IMR-90 (cell line): ENCODE data around the gene TJP3. TPM values are rescaled to one million over a fixed set of nuclear protein-coding genes. Genes with fewer than 3 reads are reported as not detected.

Experiments
- ATAC-seq: fragments of 200-7000 bp; cut with Tn5 transposase; 2 replicates; pipeline ENCODE4 v1.9.1; 2020; ENCODE audit warnings: low read depth, mild to moderate bottlenecking, moderate library complexity
- BruUV-seq: library from RNA; stranded (reverse); fragments of 400-500 nt; replicated peaks from 2 replicates; lab custom pipeline; 2021; lab: Mats Ljungman, UMichigan
- CTCF ChIA-PET: fragments of 300-600 bp; formaldehyde crosslinking; extraction: SDS; loops from one replicate; lab custom pipeline; 2021; ENCODE audit warnings: antibody characterized with exemption; lab: Yijun Ruan, JAX
- POLR2A ChIA-PET: fragments of 300-600 bp; sonication (Branson Sonifier 250); formaldehyde crosslinking; loops from one replicate; lab custom pipeline; 2022; ENCODE audit warnings: antibody characterized with exemption; ENCODE audit not compliant: unreplicated experiment; lab: Charles Lee
- DNase-seq: peaks from one replicate; pipeline ENCODE4 v3.0.0; 2013
- H2AFZ ChIP-seq: replicated peaks from 2 replicates; pipeline ENCODE3; 2013; ENCODE audit warnings: low read length, mild to moderate bottlenecking; ENCODE audit not compliant: poor library complexity
- H2AK5ac ChIP-seq: 2 replicates; pipeline ENCODE4 v1.6.1; 2013; ENCODE audit warnings: low read depth, low read length, inconsistent platforms
- H2AK9ac ChIP-seq: replicated peaks from 2 replicates; pipeline ENCODE3; 2013; ENCODE audit warnings: mild to moderate bottlenecking, low read depth, low read length, moderate library complexity; ENCODE audit not compliant: poor library complexity
- H2BK120ac ChIP-seq: 2 replicates; pipeline ENCODE4 v1.6.1; 2013; ENCODE audit warnings: low read depth, low read length, inconsistent platforms
- H2BK15ac ChIP-seq: 3 replicates; pipeline ENCODE4 v1.6.1; 2013; ENCODE audit warnings: low read depth, low read length, inconsistent platforms
- H2BK20ac ChIP-seq: 2 replicates; pipeline ENCODE4 v1.6.1; 2013; ENCODE audit warnings: low read depth, mild to moderate bottlenecking, inconsistent platforms, low read length, moderate library complexity
- H2BK5ac ChIP-seq: 2 replicates; pipeline ENCODE4 v1.6.1; 2013; ENCODE audit warnings: mild to moderate bottlenecking, low read depth, low read length, inconsistent platforms; ENCODE audit not compliant: poor library complexity, severe bottlenecking
- H3K14ac ChIP-seq: replicated peaks from 2 replicates; pipeline ENCODE4 v1.6.1; 2013; ENCODE audit warnings: low read depth, low read length, inconsistent platforms
- H3K18ac ChIP-seq: 2 replicates; pipeline ENCODE4 v1.6.1; 2013; ENCODE audit warnings: low read depth, low read length, control low read depth
- H3K23ac ChIP-seq: 2 replicates; pipeline ENCODE4 v1.6.1; 2013; ENCODE audit warnings: low read depth, low read length, inconsistent platforms
- H3K27ac ChIP-seq: 2 replicates; pipeline ENCODE4 v1.5.1; 2013; ENCODE audit warnings: mild to moderate bottlenecking, control low read depth, low read length; ENCODE audit not compliant: insufficient read depth
- H3K27me3 ChIP-seq: 2 replicates; pipeline ENCODE4 v1.6.1; 2013; ENCODE audit warnings: low read length; ENCODE audit not compliant: control insufficient read depth, insufficient read depth
- H3K36me3 ChIP-seq: 2 replicates; pipeline ENCODE4 v1.6.1; 2013; ENCODE audit warnings: low read length, mixed read lengths; ENCODE audit not compliant: control insufficient read depth, insufficient read depth
- H3K4ac ChIP-seq: 2 replicates; pipeline ENCODE4 v1.6.1; 2013; ENCODE audit warnings: low read depth, low read length, inconsistent platforms
- H3K4me1 ChIP-seq: 2 replicates; pipeline ENCODE4 v1.6.1; 2013; ENCODE audit warnings: low read length, mixed read lengths; ENCODE audit not compliant: control insufficient read depth, insufficient read depth
- H3K4me2 ChIP-seq: 2 replicates; pipeline ENCODE4 v1.6.1; 2013; ENCODE audit warnings: low read depth, mild to moderate bottlenecking, control low read depth, low read length, moderate library complexity
- H3K4me3 ChIP-seq: 2 replicates; pipeline ENCODE4 v1.5.1; 2013; ENCODE audit warnings: low read depth, mild to moderate bottlenecking, control low read depth, low read length, moderate library complexity; ENCODE audit not compliant: insufficient read depth
- H3K56ac ChIP-seq: 2 replicates; pipeline ENCODE4 v1.6.1; 2013; ENCODE audit warnings: low read length, inconsistent platforms; ENCODE audit not compliant: insufficient read depth; ENCODE audit errors: extremely low read depth
- H3K79me1 ChIP-seq, 2 experiments: 2 replicates each; pipeline ENCODE4 v1.6.1; 2013; ENCODE audit warnings: low read length in 2 of 2, inconsistent platforms in 1 of 2, low read depth in 1 of 2
- H3K9ac ChIP-seq: 2 replicates; pipeline ENCODE4 v1.6.1; 2013; ENCODE audit warnings: low read depth, low read length, control low read depth
- H3K9me1 ChIP-seq: 2 replicates; pipeline ENCODE4 v1.6.1; 2013; ENCODE audit warnings: low read length, inconsistent platforms; ENCODE audit not compliant: insufficient read depth
- H3K9me3 ChIP-seq: 2 replicates; pipeline ENCODE4 v1.6.1; 2013; ENCODE audit warnings: low read length; ENCODE audit not compliant: control insufficient read depth, insufficient read depth
- H4K20me1 ChIP-seq: 2 replicates; pipeline ENCODE4 v1.6.1; 2013; ENCODE audit warnings: low read length, inconsistent platforms; ENCODE audit not compliant: insufficient read depth
- H4K5ac ChIP-seq: 2 replicates; pipeline ENCODE4 v1.6.1; 2013; ENCODE audit warnings: mild to moderate bottlenecking, low read depth, low read length, control low read depth
- H4K8ac ChIP-seq, 2 experiments: 2 replicates each; pipeline ENCODE4 v1.6.1; 2013; ENCODE audit warnings: low read depth in 2 of 2, low read length in 2 of 2, control low read depth in 1 of 2, inconsistent platforms in 1 of 2
- H4K91ac ChIP-seq: 2 replicates; pipeline ENCODE4 v1.6.1; 2013; ENCODE audit warnings: low read depth, low read length, inconsistent platforms; ENCODE audit not compliant: insufficient read depth
- BHLHE40 ChIP-seq: fragments of 150-350 bp; IDR thresholded peaks from 2 replicates; pipeline ENCODE4 v1.6.1; 2016; ENCODE audit warnings: mild to moderate bottlenecking, low read depth, low read length
- CEBPB ChIP-seq: IDR thresholded peaks from 2 replicates; pipeline ENCODE4 v1.6.1; 2012; ENCODE audit warnings: low read depth, low read length, improper control_type of control experiment
- CHD1 ChIP-seq: IDR thresholded peaks from 2 replicates; pipeline ENCODE4 v1.6.1; 2012; ENCODE audit warnings: low read depth, low read length, improper control_type of control experiment
- CTCF ChIP-seq: conservative IDR thresholded peaks from 2 replicates; pipeline ENCODE4 v1.5.1; 2012; ENCODE audit warnings: mild to moderate bottlenecking, low read depth, low read length, improper control_type of control experiment
- ELK1 ChIP-seq: fragments of 150-350 bp; IDR thresholded peaks from 2 replicates; pipeline ENCODE4 v1.6.1; 2016; ENCODE audit warnings: low read depth, mild to moderate bottlenecking, low read length, moderate library complexity, borderline replicate concordance
- FOS ChIP-seq: fragments of 150-350 bp; IDR thresholded peaks from 2 replicates; pipeline ENCODE4 v1.6.1; 2016; ENCODE audit warnings: low read depth, low read length
- MAFK ChIP-seq: IDR thresholded peaks from 2 replicates; pipeline ENCODE4 v1.6.1; 2012; ENCODE audit warnings: low read depth, low read length, improper control_type of control experiment
- MAZ ChIP-seq: IDR thresholded peaks from 2 replicates; pipeline ENCODE4 v1.6.1; 2012; ENCODE audit warnings: low read depth, mild to moderate bottlenecking, low read length, improper control_type of control experiment, moderate library complexity, borderline replicate concordance
- MXI1 ChIP-seq: IDR thresholded peaks from 2 replicates; pipeline ENCODE4 v1.6.1; 2012; ENCODE audit warnings: low read depth, mild to moderate bottlenecking, low read length, moderate library complexity, borderline replicate concordance
- NFE2L2 ChIP-seq: fragments of 150-350 bp; IDR thresholded peaks from 2 replicates; pipeline ENCODE4 v1.6.1; 2016; ENCODE audit warnings: low read depth, mild to moderate bottlenecking, low read length
- POLR2A ChIP-seq: IDR thresholded peaks from 2 replicates; pipeline ENCODE4 v1.6.1; 2012; ENCODE audit warnings: mild to moderate bottlenecking, low read depth, low read length
- RAD21 ChIP-seq: IDR thresholded peaks from 2 replicates; pipeline ENCODE4 v1.6.1; 2012; ENCODE audit warnings: low read length, improper control_type of control experiment
- RCOR1 ChIP-seq: IDR thresholded peaks from 2 replicates; pipeline ENCODE4 v1.6.1; 2012; ENCODE audit warnings: mild to moderate bottlenecking, low read length, improper control_type of control experiment; ENCODE audit not compliant: insufficient replicate concordance
- RFX5 ChIP-seq: IDR thresholded peaks from 2 replicates; pipeline ENCODE4 v1.8.0; 2012; ENCODE audit warnings: low read depth, mild to moderate bottlenecking, low read length, moderate library complexity
- SMC3 ChIP-seq: fragments of 150-350 bp; IDR thresholded peaks from 2 replicates; pipeline ENCODE4 v1.6.1; 2016; ENCODE audit warnings: low read depth, mild to moderate bottlenecking, antibody characterized with exemption, low read length, moderate library complexity
- USF2 ChIP-seq: fragments of 150-350 bp; IDR thresholded peaks from 2 replicates; pipeline ENCODE4 v1.6.1; 2017; ENCODE audit warnings: mild to moderate bottlenecking, antibody characterized with exemption, low read length, low read depth
- WGBS, 2 experiments: methylation state at CpG; one replicate each; pipeline versions ENCODE4 v1.1.5 to v1.1.7; 2013; ENCODE audit warnings: missing lambda C conversion rate in 2 of 2; ENCODE audit not compliant: insufficient read length in 1 of 2; ENCODE audit errors: extremely low coverage in 2 of 2; 5-methylcytosine and 5-hydroxymethylcytosine counted together
- dilution Hi-C: fragments of 300-500 bp; cut with HindIII; formaldehyde crosslinking; loops from one replicate; pipeline ENCODE4 v1.14.3; 2018; ENCODE audit warnings: low sequenced_read_pairs; ENCODE audit not compliant: unreplicated experiment
- in situ Hi-C: fragments of 300-500 bp; cut with MboI; formaldehyde crosslinking; loops from 3 replicates; pipeline ENCODE4 v1.14.3; 2019; ENCODE audit warnings: low sequenced_read_pairs, inconsistent platforms, mixed read lengths
- intact Hi-C: fragments of 100-400 bp; cut with micrococcal nuclease; formaldehyde crosslinking; loops from 2 replicates; pipeline ENCODE4 v1.10.0; 2022
- polyA plus RNA-seq, 3 experiments: library from polyadenylated mRNA; depleted of rRNA; stranded (reverse); fragments of >200 nt; gene quantifications; 2 replicates each; pipeline ENCODE4 v1.2.3, GENCODE V29; 2012; ENCODE audit warnings: low replicate concordance in 1 of 3
- total RNA-seq: library from RNA; depleted of rRNA; stranded (reverse); fragments of >200 nt; gene quantifications from 2 replicates; pipeline ENCODE4 v1.2.3, GENCODE V29; 2012

Gene TJP3
- total and polyA plus RNA-seq, 2 of the 4 experiments (the other 2 are of a cell fraction) = not detected

GRCh38 chr19:3767050-3767449 lies 58.9 kb downstream of the TJP3 start:
- Histone ChIP-seq H3K4me3 (no peak overlapping the region), H3K27me3 (no peaks in the 10 kb centered on the region), H3K9me1 (no peaks in the 10 kb centered on the region), H2BK20ac (no peak overlapping the region), H2BK5ac (no peak overlapping the region), H3K9me3 (no peaks in the 10 kb centered on the region), H2AK5ac (no peak overlapping the region), H3K4me2 (no peak overlapping the region), H3K23ac (no peak overlapping the region), H2AFZ (no peak overlapping the region), H3K27ac (no peak overlapping the region), H3K4me1 (no peaks in the 10 kb centered on the region), H2AK9ac (no peak overlapping the region), H4K91ac (no peak overlapping the region), H4K20me1 (no peaks in the 10 kb centered on the region), H3K14ac (no peak overlapping the region), H3K4ac (no peak overlapping the region), H2BK15ac (no peak overlapping the region), H3K18ac (no peak overlapping the region), H3K79me1 (peaks cover 10 to 15% of the 10 kb centered on the region in 2 experiments; a peak in 3 of 4 replicates), H3K36me3 (peaks cover 27% of the 10 kb centered on the region), H3K56ac (no peak overlapping the region), H4K5ac (no peak overlapping the region), H4K8ac (no peak overlapping the region), H3K9ac (no peak overlapping the region), H2BK120ac (no peak overlapping the region)
- ATAC-seq = no peak
- WGBS, 2 experiments = 89% methylated on average over 16 of the region's 23 CpGs; no CpG with 5 or more reads in 1 of the 2 experiments
- dilution Hi-C loops (no loop called here), intact Hi-C loops (no loop called here), in situ Hi-C loops (no loop called here)
- no peak for TF ChIP-seq USF2
- TF ChIP-seq RAD21 = no peak
- no peak for TF ChIP-seq CTCF
- TF ChIP-seq RCOR1 = no peak
- no peak for TF ChIP-seq MAFK
- TF ChIP-seq POLR2A = no peak
- no peak for TF ChIP-seq FOS
- no peak for TF ChIP-seq SMC3
- TF ChIP-seq MAZ = no peak
- no peak for TF ChIP-seq RFX5
- no peak for TF ChIP-seq ELK1
- no peak for TF ChIP-seq CHD1
- TF ChIP-seq BHLHE40 = no peak
- TF ChIP-seq CEBPB = no peak
- TF ChIP-seq NFE2L2 = no peak
- no peak for TF ChIP-seq MXI1
- BruUV-seq = no TSS peak
- DNase-seq = no peak
- POLR2A ChIA-PET = no interaction called here
- CTCF ChIA-PET = no interaction called here
